IPS DF 4.7 (cell line): Measurements from ENCODE around the gene HCN3.
"Not testable (repeated sequence)": the region's sequence is repeated elsewhere in the genome, so short reads cannot be mapped to it uniquely, and the experiment has no call there.

ENCODE experiments used
- DNase-seq: peaks from one replicate; pipeline ENCODE4 v3.0.0-alpha.2; 2013; ENCODE audit warnings: low spot score; ENCODE audit errors: extremely low read depth

HCN3 gene

GRCh38 chr1:155284476-155284875 lies 7.2 kb downstream of the HCN3 start:
- DNase-seq, result no peak

- DNase-seq, result no peak
These were observed 7.8 kb downstream of the HCN3 start for GRCh38 chr1:155285063-155285462.

DNA sequence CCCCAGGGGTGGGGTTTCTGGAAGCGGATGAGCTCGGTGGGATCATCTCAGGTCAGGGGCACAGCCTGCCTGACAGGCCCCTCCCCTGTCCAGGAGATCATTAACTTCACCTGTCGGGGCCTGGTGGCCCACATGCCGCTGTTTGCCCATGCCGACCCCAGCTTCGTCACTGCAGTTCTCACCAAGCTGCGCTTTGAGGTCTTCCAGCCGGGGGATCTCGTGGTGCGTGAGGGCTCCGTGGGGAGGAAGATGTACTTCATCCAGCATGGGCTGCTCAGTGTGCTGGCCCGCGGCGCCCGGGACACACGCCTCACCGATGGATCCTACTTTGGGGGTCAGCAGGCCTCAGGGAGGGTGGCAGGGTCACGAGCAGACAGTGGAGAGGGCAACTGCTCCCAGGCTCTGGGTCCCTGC lies 8.4 kb downstream of the HCN3 start:
- DNase-seq, result no peak

DNA sequence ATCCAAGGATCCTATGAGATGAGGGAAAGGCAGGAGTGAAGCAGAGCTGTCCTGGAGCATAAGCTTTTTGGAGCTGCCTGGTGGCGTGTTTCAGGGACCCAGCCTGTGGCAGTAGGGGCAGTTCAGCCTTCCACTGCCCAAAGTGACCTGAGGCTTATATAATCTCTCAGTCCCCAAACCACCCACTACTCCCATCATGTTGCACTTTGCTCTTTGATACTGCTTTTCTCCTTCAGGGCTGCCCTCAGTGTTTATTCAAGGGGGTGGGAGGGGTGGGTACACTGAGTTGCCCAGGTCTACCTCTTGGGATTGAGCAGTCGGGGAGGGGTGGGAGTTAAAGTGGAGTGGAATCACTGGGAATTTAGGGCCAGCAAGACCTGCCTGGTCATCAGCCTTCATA lies 9.3 kb downstream of the HCN3 start:
- no peak for DNase-seq

- no peak for DNase-seq
These were observed 10.8 kb downstream of the HCN3 start for GRCh38 chr1:155287987-155288543.

DNA sequence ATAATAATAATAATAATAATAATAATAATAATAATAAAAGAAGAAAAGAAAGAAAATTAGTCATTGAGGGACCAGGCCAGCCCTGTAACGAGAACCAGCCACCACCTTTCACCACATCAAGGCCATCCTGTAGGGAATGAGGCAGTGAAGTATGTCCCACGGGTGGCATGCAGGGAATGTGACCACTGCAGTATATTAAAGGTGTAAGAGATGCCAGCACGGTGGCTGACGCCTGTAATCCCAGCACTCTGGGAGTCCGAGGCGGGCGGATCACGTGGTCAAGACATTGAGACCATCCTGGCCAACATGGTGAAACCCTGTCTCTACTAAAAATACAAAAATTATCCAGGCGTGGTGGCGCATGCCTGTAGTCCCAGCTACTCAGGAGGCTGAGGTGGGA lies 13.7 kb downstream of the HCN3 start:
- not testable (repeated sequence) for DNase-seq

GRCh38 chr1:155293086-155293749 lies 16.0 kb downstream of the HCN3 start:
- no peak for DNase-seq

DNA sequence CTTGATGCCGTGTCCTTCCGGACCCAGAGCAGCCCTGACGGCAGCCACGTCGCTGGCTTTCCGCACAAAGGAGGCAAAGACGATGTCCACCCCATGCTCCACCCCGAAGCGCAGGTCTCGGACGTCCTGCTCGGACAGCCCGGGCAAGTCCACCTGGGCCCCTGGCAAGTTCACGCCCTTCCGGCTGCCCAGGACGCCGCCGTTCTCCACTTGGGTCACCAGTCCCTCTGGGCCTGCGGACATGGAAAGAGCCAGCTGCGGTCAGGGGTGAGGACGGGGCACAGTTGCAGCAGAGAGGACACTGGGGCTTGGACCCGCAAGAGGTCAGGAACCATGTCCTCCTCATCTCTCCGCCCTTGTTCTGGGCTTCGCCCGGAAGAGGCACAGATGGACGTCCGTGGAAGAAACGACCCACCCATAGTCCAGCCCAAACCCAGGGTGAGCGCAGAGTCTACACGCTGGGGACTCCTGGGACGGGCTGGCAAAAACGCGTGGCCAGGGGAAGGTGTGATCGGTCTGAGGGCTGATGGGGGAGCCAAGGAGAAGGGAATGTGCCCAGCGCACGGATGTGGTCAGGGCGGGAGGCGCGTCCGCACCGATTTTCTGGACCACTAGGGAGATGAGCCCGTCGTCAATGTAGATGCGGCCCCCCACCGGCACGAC lies 17.4 kb downstream of the HCN3 start:
- DNase-seq, result no peak

DNA sequence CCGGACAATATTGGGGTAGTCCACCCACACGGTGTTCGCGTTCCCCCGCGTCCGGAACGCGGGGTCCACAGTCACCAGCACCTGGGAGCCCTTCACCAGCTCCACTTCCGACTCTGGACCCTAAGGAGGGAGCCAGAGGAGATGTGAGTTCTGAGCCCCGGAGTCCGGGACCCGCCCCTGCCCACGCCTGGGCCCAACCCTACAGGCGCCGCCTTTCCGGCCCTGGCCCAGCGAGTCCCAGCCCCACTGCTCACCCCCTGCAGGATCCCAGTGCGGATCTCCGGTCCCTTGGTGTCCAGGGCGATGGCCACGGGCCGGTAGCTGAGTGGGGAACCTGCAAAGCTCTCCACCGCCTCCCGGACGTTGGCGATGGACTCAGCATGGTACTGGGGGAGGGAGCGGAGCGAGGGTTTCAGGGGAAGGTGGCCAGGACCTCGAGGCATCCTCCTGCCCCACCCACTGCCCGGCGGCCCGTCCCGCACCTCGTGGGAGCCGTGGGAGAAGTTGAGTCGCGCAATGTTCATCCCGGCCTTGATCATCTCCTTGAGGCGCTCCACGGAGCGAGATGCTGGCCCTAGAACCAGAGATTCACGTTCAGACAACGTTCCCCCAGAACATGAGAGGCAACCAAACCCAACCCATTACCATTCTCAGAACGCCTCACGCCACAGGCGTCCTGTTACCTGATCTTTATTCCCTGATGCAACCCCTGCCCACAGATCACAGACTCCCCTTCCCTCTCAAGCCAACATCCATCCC lies 18.1 kb downstream of the HCN3 start:
- DNase-seq, result no peak

DNA sequence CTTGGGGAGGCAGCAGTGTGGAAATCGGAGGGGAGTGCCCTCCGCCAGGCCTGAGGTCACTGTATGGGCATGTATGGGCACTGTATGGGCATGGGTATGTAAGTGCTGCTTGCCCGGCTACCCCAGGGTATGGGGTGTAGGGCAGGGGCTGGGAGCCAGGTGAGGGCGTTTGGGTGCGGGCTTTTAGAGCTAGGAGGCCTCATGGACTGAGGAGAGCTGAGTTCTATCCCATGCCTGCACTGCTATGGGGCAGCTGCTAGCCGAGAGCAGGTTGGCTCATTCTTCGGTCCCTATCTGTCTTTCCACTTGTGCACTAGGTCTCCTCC lies 18.6 kb downstream of the HCN3 start:
- DNase-seq, result no peak

GRCh38 chr1:155296661-155297060 lies 19.4 kb downstream of the HCN3 start:
- DNase-seq, result no peak

- DNase-seq, result no peak
These were observed 20.1 kb downstream of the HCN3 start for GRCh38 chr1:155297384-155297783.

- DNase-seq, result no peak
These were observed 22.8 kb downstream of the HCN3 start for GRCh38 chr1:155300024-155300423.

DNA sequence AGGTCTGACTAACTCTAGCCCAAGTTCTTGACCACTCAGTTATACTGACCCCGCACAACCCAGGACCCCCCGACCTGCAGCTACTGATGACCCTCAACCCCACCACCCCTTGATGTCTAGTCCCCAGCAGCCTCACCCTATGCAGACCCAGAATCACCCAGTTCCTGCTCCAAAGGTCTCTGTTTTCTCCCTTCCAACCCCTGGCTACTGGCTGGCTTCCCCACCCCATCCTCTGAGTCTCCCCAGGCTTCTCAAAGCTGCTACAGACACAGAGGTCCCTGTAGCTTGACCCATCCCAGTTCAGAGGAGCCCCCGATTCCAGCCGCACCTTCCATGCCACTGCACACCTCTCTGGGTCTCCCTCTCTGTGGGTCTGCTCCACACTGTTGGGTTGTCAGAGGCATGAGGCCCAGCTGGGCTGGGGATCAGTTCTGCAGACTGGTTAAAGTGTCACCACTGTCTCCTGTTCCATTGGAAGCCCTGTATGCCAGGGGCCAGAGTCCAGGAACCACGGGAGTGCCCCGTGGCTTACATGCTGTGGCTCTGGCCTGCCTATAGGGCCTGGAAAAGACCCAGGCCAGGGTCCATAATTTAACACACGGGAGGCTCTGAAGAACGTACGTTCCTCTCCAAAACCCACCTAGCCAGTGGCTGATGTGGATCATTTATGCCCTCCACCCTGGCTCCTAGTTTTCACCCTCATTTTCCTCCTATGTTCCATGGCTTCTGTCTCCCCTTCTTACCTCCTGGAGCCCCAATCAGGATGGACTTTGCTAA lies 23.5 kb downstream of the HCN3 start:
- no peak for DNase-seq

DNA sequence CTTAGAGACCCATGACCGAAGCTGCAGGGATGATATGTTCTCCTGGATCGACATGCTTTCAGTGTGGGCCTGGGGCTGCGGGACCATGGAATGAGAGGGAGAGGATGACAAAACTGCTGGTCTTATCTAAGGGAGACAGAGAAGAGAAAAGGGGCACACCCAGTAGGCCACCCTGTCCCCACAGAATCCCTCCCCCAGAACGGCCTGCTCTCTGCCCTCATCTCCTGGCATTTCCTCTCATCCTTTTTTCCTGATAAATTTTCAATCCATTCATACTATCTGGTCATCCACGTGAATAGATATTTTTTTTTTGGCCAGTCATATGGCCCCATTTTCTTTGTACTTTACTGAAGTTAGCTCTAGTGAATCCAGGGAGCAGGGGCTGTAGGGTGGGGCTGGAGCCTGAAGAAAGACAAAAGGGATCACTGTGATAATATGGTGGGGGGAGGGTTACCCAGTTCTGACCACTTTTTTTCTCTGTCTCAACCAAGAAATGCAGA lies 24.1 kb downstream of the HCN3 start, which contains the start of gene PKLR:
TSS of gene PKLR (minus strand) at position 97 of the 500 bp plus-strand sequence. CDS start at position 54, 43 bp downstream.
- DNase-seq, result no peak

DNA sequence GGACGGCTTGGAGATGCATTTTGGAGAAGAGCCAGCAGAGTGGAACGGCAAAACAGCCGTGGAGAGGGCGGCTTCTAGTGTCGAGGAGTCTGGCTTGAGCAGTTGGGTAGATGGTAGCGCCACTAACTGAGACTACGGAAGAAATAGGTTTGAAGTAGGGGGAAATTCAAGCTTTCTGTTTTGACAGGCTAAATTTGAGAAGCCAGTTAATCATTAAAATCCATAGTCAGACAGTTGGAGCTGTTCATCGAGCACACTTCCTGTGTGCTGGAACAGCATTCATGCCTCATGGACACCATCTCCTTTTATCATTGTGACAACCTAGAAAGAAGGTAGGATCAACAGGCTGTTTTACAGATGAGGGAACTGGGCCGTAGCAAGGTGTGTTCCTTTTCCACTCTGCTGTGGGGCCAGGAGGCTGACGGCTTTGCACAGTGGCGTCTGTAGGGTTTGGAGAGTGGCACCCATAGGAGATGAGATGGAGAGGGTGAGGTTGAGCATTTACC lies 27.3 kb downstream of the HCN3 start:
- DNase-seq, result no peak

DNA sequence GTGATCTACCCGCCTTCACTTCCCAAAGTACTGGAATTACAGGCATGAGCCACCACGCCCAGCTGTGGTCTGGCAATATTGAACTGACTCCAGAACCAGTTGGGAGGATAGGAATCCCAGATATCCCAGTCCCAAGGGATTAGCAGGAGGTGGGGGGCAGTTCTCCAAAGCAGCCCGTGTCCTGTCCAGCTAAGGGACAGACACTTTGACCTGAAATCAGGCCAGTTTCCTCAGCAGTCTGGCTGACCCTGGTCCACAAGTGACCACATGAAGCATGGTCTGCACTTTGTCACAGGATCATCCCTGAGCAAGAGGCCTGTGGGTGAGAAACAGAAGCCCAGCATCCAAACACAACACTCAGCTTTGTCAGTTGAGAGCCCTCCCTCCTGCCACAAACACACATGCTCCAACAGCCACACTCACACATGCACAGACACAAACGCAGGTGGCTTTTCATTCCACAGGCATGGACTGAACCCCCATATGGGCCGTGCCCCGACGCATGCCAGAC lies 28.7 kb downstream of the HCN3 start:
- DNase-seq, result no peak

DNA sequence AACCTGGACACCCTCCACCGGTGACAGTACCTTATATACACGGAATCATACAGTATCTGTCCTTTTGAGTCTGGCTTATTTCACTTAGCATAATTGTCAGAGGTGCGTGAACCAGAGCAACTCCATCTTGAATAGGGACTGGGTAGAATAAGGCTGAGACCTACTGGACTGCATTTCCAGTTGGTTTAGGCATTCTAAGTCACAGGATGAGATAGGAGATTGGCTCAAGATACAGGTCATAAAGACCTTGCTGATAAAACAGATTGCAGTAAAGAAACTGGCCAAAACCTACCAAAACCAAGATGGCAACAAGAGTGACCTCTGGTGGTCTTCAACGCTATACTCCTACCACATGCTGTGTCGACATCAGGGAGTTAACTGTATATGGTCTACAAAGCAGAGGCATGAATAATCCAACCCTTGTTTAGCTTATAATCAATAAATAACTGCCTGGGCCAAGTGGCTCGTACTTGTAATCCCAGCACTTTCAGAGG lies 30.0 kb downstream of the HCN3 start:
- no peak for DNase-seq

GRCh38 chr1:155308493-155309422 lies 31.5 kb downstream of the HCN3 start, which contains the start of gene FDPS:
Gene FDPS (plus strand): TSS chr1:155308866. CDS start chr1:155309790, 924 bp downstream.
- DNase-seq, result peak; percentile 93
